Gastroesophageal sphincter (tissue), 4 donors: ENCODE data around the gene CADM2. TPM values are rescaled to one million over a fixed set of nuclear protein-coding genes. Genes with fewer than 3 reads are reported as not detected.

Experiments
- ATAC-seq: fragments of 150-250 bp; one replicate; pipeline ENCODE4 v1.9.1; 2016; ENCODE audit warnings: mild to moderate bottlenecking, moderate library complexity
- H3K27ac ChIP-seq, 4 donors: fragments of 200-600 bp; sonication (generic) in 3 of 4; 1 replicate in 3 of 4; 2 replicates in 1 of 4; pipeline ENCODE4 v1.5.1; 2016 to 2019
- H3K27me3 ChIP-seq: fragments of 200-600 bp; sonication (generic); one replicate; pipeline ENCODE4 v1.5.1; 2019
- H3K36me3 ChIP-seq, 2 donors: fragments of 200-600 bp; sonication (generic); one replicate each; pipeline ENCODE4 v1.5.1; 2019; ENCODE audit warnings: control low read depth in 1 of 2
- H3K4me1 ChIP-seq, 3 donors: fragments of 200-600 bp; sonication (generic); 1 replicate in 2 of 3; 2 replicates in 1 of 3; pipeline ENCODE4 v1.5.1; 2016 to 2019; ENCODE audit warnings: control low read depth in 2 of 3
- H3K4me3 ChIP-seq, 2 donors: fragments of 200-600 bp; sonication (generic); one replicate each; pipeline ENCODE4 v1.5.1; 2019; ENCODE audit warnings: mild to moderate bottlenecking in 1 of 2, moderate library complexity in 1 of 2
- H3K9me3 ChIP-seq, 3 donors: fragments of 200-600 bp; sonication (generic); one replicate each; pipeline ENCODE4 v1.5.1; 2017 to 2019; ENCODE audit warnings: control low read depth in 2 of 3
- EP300 ChIP-seq: sonication (generic); formaldehyde crosslinking; IDR thresholded peaks from one replicate; pipeline ENCODE4 v1.6.1; 2017; ENCODE audit warnings: antibody characterized with exemption, mild to moderate bottlenecking
- POLR2A ChIP-seq, 2 donors: fragments of 450-650 bp; IDR thresholded peaks; one replicate each; pipeline ENCODE4 v1.6.1; 2017; ENCODE audit warnings: antibody characterized with exemption in 2 of 2, mild to moderate bottlenecking in 2 of 2, moderate library complexity in 1 of 2
- POLR2AphosphoS5 ChIP-seq: sonication (generic); formaldehyde crosslinking; IDR thresholded peaks from one replicate; pipeline ENCODE4 v1.6.1; 2017; ENCODE audit warnings: antibody characterized with exemption
- WGBS, 2 donors: methylation state at CpG; one replicate each; pipeline ENCODE4 v1.1.5; 2018; ENCODE audit warnings: low coverage in 1 of 2; 5-methylcytosine and 5-hydroxymethylcytosine counted together
- total RNA-seq, 4 donors: library from RNA; depleted of rRNA; stranded (reverse); fragments of >200 nt; gene quantifications; one replicate each; pipeline ENCODE4 v1.1.0, GENCODE V29; 2016
- TF ChIP-seq, protein P1 (sequence below), 4 experiments: fragments of 200-600 bp in 2 of 4; fragments of 450-650 bp in 2 of 4; sonication (generic) in 1 of 4; IDR thresholded peaks; one replicate each; pipeline ENCODE4 v1.5.1; 2017 to 2019; ENCODE audit warnings: antibody characterized with exemption in 4 of 4, mild to moderate bottlenecking in 2 of 4, moderate library complexity in 2 of 4

The CADM2 gene
- total RNA-seq, 4 donors from 2014 or later, result 8.2 to 10.1 (median 9.4) TPM

DNA sequence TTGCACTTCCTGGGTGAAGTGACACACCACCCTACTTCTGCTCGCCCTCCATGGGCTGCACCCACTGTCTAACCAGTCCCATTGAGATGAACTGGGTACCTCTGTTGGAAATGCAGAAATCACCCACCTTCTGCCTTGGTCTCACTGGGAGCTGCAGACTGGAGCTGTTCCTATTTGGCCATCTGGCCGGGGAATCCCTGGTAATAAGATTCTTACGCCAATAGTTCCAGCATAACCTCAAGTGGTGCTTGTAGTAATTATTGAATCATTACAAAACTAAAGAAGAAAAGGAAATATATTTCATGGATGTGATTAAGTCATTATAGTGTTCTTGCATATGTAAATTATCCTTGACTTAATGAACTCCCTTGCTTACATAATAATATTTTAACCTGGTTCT is 841.9 kb downstream of the CADM2 start:
- ATAC-seq, result no peak
- TF ChIP-seq POLR2AphosphoS5 (no peak), EP300 (no peak), POLR2A (IDR thresholded peaks at IDR 0.05) (no peak)
- TF ChIP-seq, protein P1, sequence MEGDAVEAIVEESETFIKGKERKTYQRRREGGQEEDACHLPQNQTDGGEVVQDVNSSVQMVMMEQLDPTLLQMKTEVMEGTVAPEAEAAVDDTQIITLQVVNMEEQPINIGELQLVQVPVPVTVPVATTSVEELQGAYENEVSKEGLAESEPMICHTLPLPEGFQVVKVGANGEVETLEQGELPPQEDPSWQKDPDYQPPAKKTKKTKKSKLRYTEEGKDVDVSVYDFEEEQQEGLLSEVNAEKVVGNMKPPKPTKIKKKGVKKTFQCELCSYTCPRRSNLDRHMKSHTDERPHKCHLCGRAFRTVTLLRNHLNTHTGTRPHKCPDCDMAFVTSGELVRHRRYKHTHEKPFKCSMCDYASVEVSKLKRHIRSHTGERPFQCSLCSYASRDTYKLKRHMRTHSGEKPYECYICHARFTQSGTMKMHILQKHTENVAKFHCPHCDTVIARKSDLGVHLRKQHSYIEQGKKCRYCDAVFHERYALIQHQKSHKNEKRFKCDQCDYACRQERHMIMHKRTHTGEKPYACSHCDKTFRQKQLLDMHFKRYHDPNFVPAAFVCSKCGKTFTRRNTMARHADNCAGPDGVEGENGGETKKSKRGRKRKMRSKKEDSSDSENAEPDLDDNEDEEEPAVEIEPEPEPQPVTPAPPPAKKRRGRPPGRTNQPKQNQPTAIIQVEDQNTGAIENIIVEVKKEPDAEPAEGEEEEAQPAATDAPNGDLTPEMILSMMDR (IDR thresholded peaks at IDR 0.05), result no peak
- 61 to 80% methylated on average over 2 of the region's 3 CpGs for WGBS, 2 donors
- Histone ChIP-seq H3K9me3 (peaks cover 0 to 5% (median 0%) of the 10 kb centered on the region in 3 donors), H3K4me1 (no peaks in the 10 kb centered on the region), H3K27ac (no peak overlapping the region), H3K4me3 (no peak overlapping the region), H3K27me3 (no peaks in the 10 kb centered on the region), H3K36me3 (no peaks in the 10 kb centered on the region)

DNA sequence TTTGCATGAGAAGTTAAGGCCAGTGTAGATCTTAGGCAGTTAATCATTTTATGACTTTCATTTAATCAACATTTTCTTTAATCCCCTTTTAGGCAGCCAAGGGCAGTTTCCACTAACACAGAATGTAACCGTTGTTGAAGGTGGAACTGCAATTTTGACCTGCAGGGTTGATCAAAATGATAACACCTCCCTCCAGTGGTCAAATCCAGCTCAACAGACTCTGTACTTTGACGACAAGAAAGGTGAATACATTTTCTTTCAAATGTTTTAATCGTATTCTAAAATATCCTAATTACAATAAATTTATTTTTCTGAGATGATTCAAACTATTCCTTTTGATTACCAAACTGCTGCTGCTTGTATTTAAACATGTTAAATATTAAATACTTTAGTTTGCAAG is 843.2 kb downstream of the CADM2 start:
- Histone ChIP-seq H3K4me1 (no peaks in the 10 kb centered on the region), H3K36me3 (no peaks in the 10 kb centered on the region), H3K9me3 (peaks cover 0 to 5% (median 0%) of the 10 kb centered on the region in 3 donors), H3K27me3 (no peaks in the 10 kb centered on the region), H3K4me3 (no peak overlapping the region), H3K27ac (no peak overlapping the region)
- WGBS, 2 donors, result 15 to 16% methylated on average over 3 of the region's 3 CpGs
- no peak for TF ChIP-seq POLR2A (IDR thresholded peaks at IDR 0.05)
- no peak for TF ChIP-seq EP300
- TF ChIP-seq POLR2AphosphoS5, result no peak
- TF ChIP-seq, protein P1 (IDR thresholded peaks at IDR 0.05), result peak in 1 of 4 experiments; percentile 27
- ATAC-seq, result no peak

DNA sequence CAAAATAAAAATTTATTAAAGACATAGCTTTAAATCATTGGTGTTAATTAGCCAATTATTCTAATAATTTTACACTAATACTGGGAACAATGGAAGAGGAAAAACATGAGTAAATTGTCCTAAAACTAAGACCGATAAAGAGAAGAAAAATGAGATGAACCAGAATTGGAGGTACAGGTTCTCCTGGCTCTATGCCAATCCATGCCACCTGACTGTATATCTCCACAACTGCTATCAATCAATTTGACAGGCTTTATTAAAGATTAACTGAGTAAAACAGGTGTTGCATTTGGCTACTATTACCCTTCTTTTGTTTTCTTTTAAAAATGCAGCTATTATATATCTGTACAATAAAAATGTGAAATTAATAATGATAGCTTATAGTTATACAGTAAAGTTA is 850.0 kb downstream of the CADM2 start:
- Histone ChIP-seq H3K4me3 (no peak overlapping the region), H3K27me3 (no peaks in the 10 kb centered on the region), H3K27ac (no peak overlapping the region), H3K36me3 (no peaks in the 10 kb centered on the region), H3K4me1 (no peaks in the 10 kb centered on the region), H3K9me3 (no peaks in the 10 kb centered on the region)
- ATAC-seq, result no peak
- TF ChIP-seq, protein P1 (IDR thresholded peaks at IDR 0.05), result no peak
- TF ChIP-seq POLR2A (IDR thresholded peaks at IDR 0.05), result no peak
- TF ChIP-seq POLR2AphosphoS5, result no peak
- TF ChIP-seq EP300, result no peak
- 93 to 100% methylated on average over 1 of the region's 1 CpG for WGBS, 2 donors

DNA sequence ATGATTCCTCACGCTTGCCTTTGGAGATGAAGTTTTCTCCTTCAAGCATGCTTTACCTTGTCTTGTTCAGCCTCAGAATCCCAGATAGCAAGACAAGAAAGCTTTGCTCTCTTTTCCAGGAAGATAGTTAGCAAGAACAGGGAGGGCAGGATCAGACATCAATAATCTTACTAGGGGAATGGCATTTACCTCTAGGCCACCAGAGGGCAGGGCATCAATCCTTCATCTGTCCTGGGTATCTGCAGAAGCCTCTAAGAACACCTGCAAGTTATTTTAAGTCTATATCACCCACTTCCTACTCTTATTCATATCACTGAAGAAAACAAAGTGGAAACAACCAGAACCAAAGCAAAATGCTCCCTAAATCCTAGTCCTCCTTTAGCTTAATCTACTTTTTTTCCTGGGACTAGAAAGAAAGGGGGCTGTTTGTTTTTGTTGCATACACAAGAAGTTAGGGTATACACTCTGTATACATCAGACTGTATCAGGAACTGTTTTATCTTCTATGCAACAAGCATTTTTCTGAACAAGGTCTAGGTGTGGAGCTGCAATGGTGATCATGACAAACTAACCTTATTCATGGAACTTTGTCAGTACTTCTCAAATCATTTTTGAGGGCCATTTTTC is 862.5 kb downstream of the CADM2 start:
- no peak for ATAC-seq
- no peak for TF ChIP-seq EP300
- TF ChIP-seq, protein P1 (IDR thresholded peaks at IDR 0.05), result no peak
- no peak for TF ChIP-seq POLR2AphosphoS5
- no peak for TF ChIP-seq POLR2A (IDR thresholded peaks at IDR 0.05)
- Histone ChIP-seq H3K27me3 (no peaks in the 10 kb centered on the region), H3K36me3 (no peaks in the 10 kb centered on the region), H3K27ac (no peak overlapping the region), H3K4me3 (no peak overlapping the region), H3K9me3 (no peaks in the 10 kb centered on the region), H3K4me1 (no peaks in the 10 kb centered on the region)
- 64 to 75% methylated on average over 1 of the region's 1 CpG for WGBS, 2 donors

DNA sequence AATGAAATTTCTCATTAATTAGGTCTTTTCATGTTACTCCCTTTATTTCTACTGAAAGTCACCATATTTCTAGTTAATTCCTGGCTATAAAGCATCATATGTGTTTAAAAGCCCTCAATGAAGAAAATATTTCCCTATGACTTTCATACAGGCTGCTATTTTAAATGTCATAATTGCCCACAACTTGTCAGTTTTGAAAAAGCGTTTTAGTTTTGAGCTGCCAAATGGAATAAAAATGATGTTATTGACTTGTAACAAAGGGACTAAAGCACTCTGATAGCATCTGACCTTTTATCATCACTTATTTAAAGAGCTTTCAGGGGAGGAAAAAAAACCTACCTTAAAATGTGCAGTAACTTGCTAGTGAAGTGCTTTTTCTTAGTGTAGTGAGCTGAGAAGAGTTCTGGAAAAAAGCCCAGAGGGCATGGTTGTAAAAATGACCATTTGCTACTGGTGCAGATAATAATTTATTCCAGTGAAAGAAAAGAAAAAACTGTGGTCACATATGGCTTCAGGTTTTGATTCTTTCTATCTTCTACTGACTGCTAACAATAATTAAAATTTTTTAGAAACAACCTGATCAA is 877.2 kb downstream of the CADM2 start:
- no peaks in the 10 kb centered on the region for H3K4me1 ChIP-seq
- H3K27me3 ChIP-seq, result no peaks in the 10 kb centered on the region
- H3K36me3 ChIP-seq, result no peaks in the 10 kb centered on the region
- WGBS, 2 donors, result 50% methylated on average over 1 of the region's 1 CpG
- TF ChIP-seq POLR2AphosphoS5 (no peak), POLR2A (IDR thresholded peaks at IDR 0.05) (no peak), EP300 (no peak)
- TF ChIP-seq, protein P1 (IDR thresholded peaks at IDR 0.05), result no peak
- ATAC-seq, result no peak
- no peak overlapping the region for H3K4me3 ChIP-seq
- no peak overlapping the region for H3K27ac ChIP-seq
- H3K9me3 ChIP-seq, result no peaks in the 10 kb centered on the region
